SH-SY5Y (cell line): ENCODE data around the gene PRR16.

Source experiments
- GATA2 ChIP-seq: IDR thresholded peaks from 2 replicates; pipeline ENCODE4 v1.6.1; 2011; ENCODE audit warnings: mild to moderate bottlenecking, low read depth, low read length
- GATA3 ChIP-seq: IDR thresholded peaks from 2 replicates; pipeline ENCODE4 v1.6.1; 2011; ENCODE audit warnings: low read depth, mild to moderate bottlenecking, low read length, moderate library complexity

- TF ChIP-seq GATA2 (no peak), GATA3 (no peak)
Measured at GRCh38 chr5:120443607-120444006, 20.5 kb upstream of the PRR16 start.
